ENCODE measurements around the gene NXPH3.

Gene NXPH3

DNA sequence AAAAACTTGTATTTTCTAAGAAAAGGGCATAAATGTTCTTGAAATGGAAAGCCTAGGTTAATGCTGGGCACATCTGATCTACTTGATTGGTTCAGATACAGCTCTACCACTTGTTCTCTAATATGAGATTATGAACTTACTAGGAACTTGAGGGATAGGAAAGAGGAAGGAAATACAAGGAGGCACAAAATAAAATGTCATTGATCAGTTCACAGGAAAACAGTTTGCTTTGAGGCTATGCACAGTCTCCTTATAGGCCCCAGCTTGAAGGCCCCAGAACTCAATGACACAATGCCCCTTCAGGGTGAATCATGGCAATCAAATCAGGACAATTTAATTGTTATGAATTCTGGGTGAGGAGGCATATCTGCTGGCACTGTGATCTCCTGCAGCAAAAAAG, 27.1 kb downstream of the NXPH3 start:
- Histone ChIP-seq H3K9me2 (replicated peaks; ENCODE audit: low read depth, low read length) (no peaks in the 10 kb centered on the region), H2AFZ (ENCODE audit: low read length) (no peak overlapping the region), H3F3A (ENCODE audit: low read depth) (no peaks in the 10 kb centered on the region), H3K4me1 (ENCODE audit: insufficient read depth, low read length, poor library complexity, severe bottlenecking) (peaks cover 7% of the 10 kb centered on the region), H3K36me3 (ENCODE audit: insufficient read depth, low read length) (peaks cover 84% of the 10 kb centered on the region), H3K79me2 (ENCODE audit: insufficient read depth, low read length) (no peaks in the 10 kb centered on the region), H3K4me3 (ENCODE audit: low read length, poor library complexity, severe bottlenecking) (no peak overlapping the region), H4K20me1 (ENCODE audit: insufficient read depth, low read length, poor library complexity, severe bottlenecking) (no peaks in the 10 kb centered on the region), H3K9me3 (ENCODE audit: insufficient read depth, low read depth, low read length) (no peaks in the 10 kb centered on the region), H3K4me2 (ENCODE audit: low read depth, low read length, poor library complexity, severe bottlenecking) (no peak overlapping the region), H3K27me3 (ENCODE audit: insufficient read depth, low read length, poor library complexity, severe bottlenecking) (no peaks in the 10 kb centered on the region), H3K9ac (ENCODE audit: low read depth, low read length, poor library complexity, severe bottlenecking) (no peak overlapping the region)
- TF ChIP-seq, protein P1, sequence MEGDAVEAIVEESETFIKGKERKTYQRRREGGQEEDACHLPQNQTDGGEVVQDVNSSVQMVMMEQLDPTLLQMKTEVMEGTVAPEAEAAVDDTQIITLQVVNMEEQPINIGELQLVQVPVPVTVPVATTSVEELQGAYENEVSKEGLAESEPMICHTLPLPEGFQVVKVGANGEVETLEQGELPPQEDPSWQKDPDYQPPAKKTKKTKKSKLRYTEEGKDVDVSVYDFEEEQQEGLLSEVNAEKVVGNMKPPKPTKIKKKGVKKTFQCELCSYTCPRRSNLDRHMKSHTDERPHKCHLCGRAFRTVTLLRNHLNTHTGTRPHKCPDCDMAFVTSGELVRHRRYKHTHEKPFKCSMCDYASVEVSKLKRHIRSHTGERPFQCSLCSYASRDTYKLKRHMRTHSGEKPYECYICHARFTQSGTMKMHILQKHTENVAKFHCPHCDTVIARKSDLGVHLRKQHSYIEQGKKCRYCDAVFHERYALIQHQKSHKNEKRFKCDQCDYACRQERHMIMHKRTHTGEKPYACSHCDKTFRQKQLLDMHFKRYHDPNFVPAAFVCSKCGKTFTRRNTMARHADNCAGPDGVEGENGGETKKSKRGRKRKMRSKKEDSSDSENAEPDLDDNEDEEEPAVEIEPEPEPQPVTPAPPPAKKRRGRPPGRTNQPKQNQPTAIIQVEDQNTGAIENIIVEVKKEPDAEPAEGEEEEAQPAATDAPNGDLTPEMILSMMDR (conservative IDR thresholded peaks at IDR 0.05; ENCODE audit: low read length), result no peak
- TF ChIP-seq EZH2phosphoT487 (IDR thresholded peaks at IDR 0.05; ENCODE audit: borderline replicate concordance), result no peak

DNA sequence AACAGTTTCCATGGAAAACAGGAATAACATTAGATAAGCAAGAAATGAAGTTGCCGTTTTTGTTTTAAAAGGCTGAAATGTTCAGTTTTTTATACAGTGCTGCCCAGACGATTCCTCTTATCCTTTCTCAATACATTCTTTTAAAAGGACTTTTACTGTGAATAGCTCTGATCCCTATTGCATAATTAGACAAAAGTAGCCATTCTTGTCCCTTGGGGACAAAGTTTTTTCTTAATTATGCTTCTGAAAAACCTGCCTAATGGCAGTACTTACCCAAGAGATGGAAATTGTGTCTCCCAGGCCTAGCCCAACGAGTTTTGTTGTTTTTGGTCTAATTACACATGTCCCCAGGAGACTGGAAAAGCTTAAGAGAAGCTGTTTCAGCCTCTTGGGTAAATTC, 27.6 kb downstream of the NXPH3 start:
- Histone ChIP-seq H3K4me2 (ENCODE audit: low read depth, low read length, poor library complexity, severe bottlenecking) (no peak overlapping the region), H3K9ac (ENCODE audit: low read depth, low read length, poor library complexity, severe bottlenecking) (no peak overlapping the region), H3K4me3 (ENCODE audit: low read length, poor library complexity, severe bottlenecking) (no peak overlapping the region), H3K36me3 (ENCODE audit: insufficient read depth, low read length) (peaks cover 84% of the 10 kb centered on the region), H2AFZ (ENCODE audit: low read length) (no peak overlapping the region), H3F3A (ENCODE audit: low read depth) (no peaks in the 10 kb centered on the region), H3K9me3 (ENCODE audit: insufficient read depth, low read depth, low read length) (no peaks in the 10 kb centered on the region), H3K9me2 (replicated peaks; ENCODE audit: low read depth, low read length) (no peaks in the 10 kb centered on the region), H3K4me1 (ENCODE audit: insufficient read depth, low read length, poor library complexity, severe bottlenecking) (peaks cover 2% of the 10 kb centered on the region), H4K20me1 (ENCODE audit: insufficient read depth, low read length, poor library complexity, severe bottlenecking) (no peaks in the 10 kb centered on the region), H3K79me2 (ENCODE audit: insufficient read depth, low read length) (no peaks in the 10 kb centered on the region), H3K27me3 (ENCODE audit: insufficient read depth, low read length, poor library complexity, severe bottlenecking) (no peaks in the 10 kb centered on the region)
- no peak for TF ChIP-seq EZH2phosphoT487 (IDR thresholded peaks at IDR 0.05; ENCODE audit: borderline replicate concordance)
- TF ChIP-seq, protein P1 (conservative IDR thresholded peaks at IDR 0.05; ENCODE audit: low read length), result no peak

GRCh38 chr17:49603720-49604119, 28.0 kb downstream of the NXPH3 start:
- Histone ChIP-seq H2AFZ (ENCODE audit: low read length) (no peak overlapping the region), H3K9ac (ENCODE audit: low read depth, low read length, poor library complexity, severe bottlenecking) (no peak overlapping the region), H3K4me2 (ENCODE audit: low read depth, low read length, poor library complexity, severe bottlenecking) (no peak overlapping the region), H3K4me3 (ENCODE audit: low read length, poor library complexity, severe bottlenecking) (no peak overlapping the region), H4K20me1 (ENCODE audit: insufficient read depth, low read length, poor library complexity, severe bottlenecking) (no peaks in the 10 kb centered on the region), H3F3A (ENCODE audit: low read depth) (no peaks in the 10 kb centered on the region), H3K9me2 (replicated peaks; ENCODE audit: low read depth, low read length) (no peaks in the 10 kb centered on the region), H3K27me3 (ENCODE audit: insufficient read depth, low read length, poor library complexity, severe bottlenecking) (no peaks in the 10 kb centered on the region), H3K36me3 (ENCODE audit: insufficient read depth, low read length) (peaks cover 86% of the 10 kb centered on the region), H3K4me1 (ENCODE audit: insufficient read depth, low read length, poor library complexity, severe bottlenecking) (no peaks in the 10 kb centered on the region), H3K79me2 (ENCODE audit: insufficient read depth, low read length) (no peaks in the 10 kb centered on the region), H3K9me3 (ENCODE audit: insufficient read depth, low read depth, low read length) (no peaks in the 10 kb centered on the region)
- TF ChIP-seq, protein P1 (conservative IDR thresholded peaks at IDR 0.05; ENCODE audit: low read length), result no peak
- TF ChIP-seq EZH2phosphoT487 (IDR thresholded peaks at IDR 0.05; ENCODE audit: borderline replicate concordance), result no peak

All from Loucy (cell line).